Measurements from ENCODE around the gene BOLA3. TPM values are rescaled to one million over a fixed set of nuclear protein-coding genes. Genes with fewer than 3 reads are reported as not detected.
A peak's percentile ranks its signal among the peaks of the same experiment; 100 is the strongest.

The BOLA3 gene
- total and polyA plus RNA-seq, 10 of the 15 experiments (the other 5 are each of a cell fraction or from before 2014, with no cell fraction given) = 62.6 to 300 (median 134) TPM

- H3K27me3 ChIP-seq (replicated peaks in 1 of 2; ENCODE audit: control insufficient read depth in 2 of 2, insufficient read depth in 2 of 2, low read length in 1 of 2) = no peaks in the 10 kb centered on the region
- POLR2A ChIA-PET = no interaction called here
- in situ Hi-C loops (cut with MboI) = no loop called here
- no TSS peak for BruUV-seq (replicated peaks)
- H2AFZ ChIP-seq (ENCODE audit: control insufficient read depth, low read depth, low read length) = no peak overlapping the region
- no peaks in the 10 kb centered on the region for H3K79me2 ChIP-seq (ENCODE audit: control insufficient read depth, insufficient read depth, low read length)
- no peak overlapping the region for H3K27ac ChIP-seq (ENCODE audit: control insufficient read depth, insufficient read depth)
- SMC1A ChIA-PET (ENCODE audit: uncharacterized antibody, unreplicated experiment) = interaction anchor here (1.0 kb wide), 1 partner anchor 9 kb away, joined by 3 read pairs; no protein-coding TSS in a partner anchor
- DNase-seq (ENCODE audit: low read depth, low spot score) = no peak
- H3K4me3 ChIP-seq = no peak overlapping the region
- CTCF ChIA-PET = interaction anchor here (1.4 to 1.7 kb wide), 3 partner anchors 9 to 284 kb away, joined by 3 to 5 read pairs (median 4); no protein-coding TSS in a partner anchor
- TF ChIP-seq EED (IDR thresholded peaks at IDR 0.05; ENCODE audit: low read depth) (no peak), CREB1 (IDR thresholded peaks at IDR 0.05; ENCODE audit: low read depth) (no peak), ZSCAN29 (IDR thresholded peaks at IDR 0.05) (no peak), ZBTB33 (IDR thresholded peaks at IDR 0.05) (no peak), RUNX3 (IDR thresholded peaks at IDR 0.05; ENCODE audit: low read length) (no peak), GABPA (IDR thresholded peaks at IDR 0.05; ENCODE audit: low read depth) (no peak), FOXM1 (IDR thresholded peaks at IDR 0.05; ENCODE audit: low read depth, low read length) (no peak), MEF2B (IDR thresholded peaks at IDR 0.05; ENCODE audit: partially characterized antibody, poor library complexity, severe bottlenecking) (no peak), MTA2 (IDR thresholded peaks at IDR 0.05; ENCODE audit: low read depth) (no peak), ATF2 (IDR thresholded peaks at IDR 0.05; ENCODE audit: low read length) (no peak), NFXL1 (IDR thresholded peaks at IDR 0.05; ENCODE audit: borderline replicate concordance) (no peak), NFIC (IDR thresholded peaks at IDR 0.05; ENCODE audit: low read depth, low read length) (no peak), IRF5 (IDR thresholded peaks at IDR 0.05; ENCODE audit: borderline replicate concordance) (no peak), GATAD2B (conservative IDR thresholded peaks at IDR 0.05; ENCODE audit: low read depth) (no peak), TCF3 (IDR thresholded peaks at IDR 0.05; ENCODE audit: borderline replicate concordance, insufficient read depth, low read depth, low read length) (no peak), HDAC6 (IDR thresholded peaks at IDR 0.05; ENCODE audit: unreplicated experiment) (no peak), DPF2 (IDR thresholded peaks at IDR 0.05) (no peak), SREBF1 (IDR thresholded peaks at IDR 0.05; ENCODE audit: low read length) (no peak)
- H3K4me2 ChIP-seq (ENCODE audit: control insufficient read depth, insufficient read depth) = no peak overlapping the region
- no peaks in the 10 kb centered on the region for H3K36me3 ChIP-seq (ENCODE audit: control insufficient read depth in 2 of 2, insufficient read depth in 2 of 2, low read length in 1 of 2)
- 0 out of 3 replicates have a peak, but pooled peaks have one; percentile 19 for ATAC-seq
- no peaks in the 10 kb centered on the region for H4K20me1 ChIP-seq (ENCODE audit: control insufficient read depth, insufficient read depth)
- intact Hi-C loops (cut with micrococcal nuclease; ENCODE audit: unreplicated experiment) = no loop called here
- H3K9me3 ChIP-seq (replicated peaks; ENCODE audit: control insufficient read depth, insufficient read depth, low read length) = no peaks in the 10 kb centered on the region
- no peak overlapping the region for H3K9ac ChIP-seq (ENCODE audit: control insufficient read depth, insufficient read depth, low read length)
- FAIRE-seq = no peak
- RAD21 ChIA-PET (ENCODE audit: unreplicated experiment) = no interaction called here
- H3K4me1 ChIP-seq (ENCODE audit: control insufficient read depth, insufficient read depth, low read length) = no peaks in the 10 kb centered on the region
Observed at GRCh38 chr2:74111380-74111779, 36.3 kb downstream of the BOLA3 start.
